Large intestine (tissue), 3 donors: Measurements from ENCODE around the gene DDHD1. TPM values are rescaled to one million over a fixed set of nuclear protein-coding genes. Genes with fewer than 3 reads are reported as not detected.
"Not testable (repeated sequence)": the region's sequence is repeated elsewhere in the genome, so short reads cannot be mapped to it uniquely, and the experiment has no call there.

ENCODE experiments used
- DNase-seq, 2 donors: peaks; one replicate each; pipeline versions ENCODE4 v3.0.0 to v3.0.0-alpha.2; 2013
- H3K27ac ChIP-seq: one replicate; pipeline ENCODE4 v1.5.1; 2013; ENCODE audit warnings: low read length
- H3K27me3 ChIP-seq: 2 replicates; pipeline ENCODE4 v1.6.1; 2013; ENCODE audit warnings: low read length; ENCODE audit not compliant: control insufficient read depth, insufficient read depth
- H3K36me3 ChIP-seq: 2 replicates; pipeline ENCODE4 v1.6.1; 2013; ENCODE audit warnings: low read length; ENCODE audit not compliant: control insufficient read depth, insufficient read depth
- H3K4me1 ChIP-seq: one replicate; pipeline ENCODE4 v1.6.1; 2013; ENCODE audit warnings: low read length; ENCODE audit not compliant: control insufficient read depth, insufficient read depth
- H3K4me3 ChIP-seq: one replicate; pipeline ENCODE4 v1.5.1; 2013; ENCODE audit warnings: low read length
- H3K9me3 ChIP-seq: one replicate; pipeline ENCODE4 v1.6.1; 2013; ENCODE audit warnings: mild to moderate bottlenecking, low read depth, low read length, moderate library complexity; ENCODE audit not compliant: control insufficient read depth
- WGBS: methylation state at CpG from one replicate; pipeline ENCODE4 v1.1.5; 2013; ENCODE audit warnings: low lambda C conversion rate; ENCODE audit not compliant: insufficient coverage; 5-methylcytosine and 5-hydroxymethylcytosine counted together
- polyA plus RNA-seq: library from polyadenylated mRNA; unstranded; fragments of 120-200 nt; gene quantifications from one replicate; pipeline ENCODE4 v1.2.1, GENCODE V29; 2013

DDHD1 gene
- polyA plus RNA-seq, 1 donor, result 10.2 TPM

- not testable (repeated sequence) for H3K4me3 ChIP-seq, H3K4me1 ChIP-seq, H3K9me3 ChIP-seq, H3K27ac ChIP-seq, DNase-seq, H3K27me3 ChIP-seq, H3K36me3 ChIP-seq
- WGBS, result no CpG with 5 or more reads among the region's 10 CpGs
Observed at GRCh38 chr14:53130491-53130890, 22.6 kb downstream of the DDHD1 start.

DNA sequence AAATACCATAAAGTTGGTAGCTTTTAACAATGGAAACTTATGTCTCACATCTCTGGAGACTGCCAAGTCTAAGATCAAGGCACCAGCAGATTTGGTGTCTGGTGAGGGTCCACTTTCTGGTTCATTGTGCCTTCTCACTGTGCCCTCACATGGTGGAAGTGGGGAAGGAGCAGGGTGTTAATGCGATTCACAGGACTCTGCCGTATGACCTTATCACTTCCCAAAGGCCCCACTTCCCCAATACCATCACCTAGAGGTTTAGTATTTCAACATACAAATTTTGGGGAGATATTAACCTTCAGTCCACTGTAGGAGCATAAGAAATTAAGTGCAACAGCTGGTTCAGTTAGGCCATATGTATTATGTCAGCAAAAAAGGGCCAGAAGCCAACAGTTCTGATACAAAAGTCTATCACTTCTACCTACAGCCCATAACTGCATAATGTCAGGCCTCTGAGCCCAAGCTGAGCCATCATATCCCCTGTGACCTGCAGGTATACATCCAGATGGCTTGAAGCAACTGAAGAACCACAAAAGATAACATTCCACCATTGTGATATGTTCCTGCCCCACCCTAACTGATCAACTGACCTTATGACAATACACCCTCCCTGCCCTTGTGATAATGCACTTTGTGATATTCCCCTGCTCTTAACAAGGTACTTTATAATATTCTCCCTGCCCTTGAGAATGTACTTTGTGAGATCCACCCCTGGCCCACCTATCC is 24.7 kb downstream of the DDHD1 start:
- no CpG with 5 or more reads among the region's 2 CpGs for WGBS
- peaks cover 5% of the 10 kb centered on the region for H3K9me3 ChIP-seq

DNA sequence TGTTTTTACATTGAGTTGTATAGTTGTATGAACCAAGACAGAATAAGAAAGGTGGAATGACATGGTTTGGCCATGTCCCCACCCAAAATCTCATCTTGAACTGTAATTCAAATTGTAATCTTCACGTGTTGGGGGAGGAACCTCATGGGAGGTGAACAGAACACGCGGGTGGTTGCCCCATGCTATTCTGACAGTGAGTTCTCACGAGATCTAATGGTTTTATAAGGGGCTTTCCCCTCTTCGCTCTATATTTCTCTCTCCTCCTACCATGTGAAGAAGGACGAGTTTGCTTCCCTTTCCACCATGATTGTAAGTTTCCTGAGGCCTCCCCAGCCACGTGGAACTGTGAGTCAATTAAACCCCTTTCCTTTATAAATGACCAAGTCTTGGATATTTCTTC is 25.3 kb downstream of the DDHD1 start:
- Histone ChIP-seq H3K27ac (no peak overlapping the region), H3K9me3 (peaks cover 5% of the 10 kb centered on the region), H3K4me3 (no peak overlapping the region), H3K36me3 (no peaks in the 10 kb centered on the region), H3K27me3 (no peaks in the 10 kb centered on the region), H3K4me1 (no peaks in the 10 kb centered on the region)
- WGBS, result 83% methylated on average over 1 of the region's 7 CpGs
- DNase-seq, result no peak

More for the DNA sequence above, 24.7 kb downstream of the DDHD1 start:
- Histone ChIP-seq H3K4me3 (no peak overlapping the region), H3K4me1 (no peaks in the 10 kb centered on the region), H3K27ac (no peak overlapping the region), H3K27me3 (no peaks in the 10 kb centered on the region), H3K36me3 (no peaks in the 10 kb centered on the region)
- no peak for DNase-seq

GRCh38 chr14:53127151-53127550 is 26.0 kb downstream of the DDHD1 start:
- Histone ChIP-seq H3K36me3 (no peaks in the 10 kb centered on the region), H3K4me3 (no peak overlapping the region), H3K4me1 (no peaks in the 10 kb centered on the region), H3K27ac (no peak overlapping the region), H3K9me3 (peaks cover 5% of the 10 kb centered on the region), H3K27me3 (no peaks in the 10 kb centered on the region)
- no CpG with 5 or more reads among the region's 1 CpG for WGBS
- DNase-seq, result no peak

- H3K27me3 ChIP-seq, result no peaks in the 10 kb centered on the region
- peaks cover 5% of the 10 kb centered on the region for H3K9me3 ChIP-seq
- H3K36me3 ChIP-seq, result no peaks in the 10 kb centered on the region
- no peak overlapping the region for H3K27ac ChIP-seq
- WGBS, result 56% methylated on average over 6 of the region's 6 CpGs
- DNase-seq, result no peak
- H3K4me1 ChIP-seq, result no peaks in the 10 kb centered on the region
- H3K4me3 ChIP-seq, result no peak overlapping the region
Observed at GRCh38 chr14:53126731-53127130, 26.4 kb downstream of the DDHD1 start.

DNA sequence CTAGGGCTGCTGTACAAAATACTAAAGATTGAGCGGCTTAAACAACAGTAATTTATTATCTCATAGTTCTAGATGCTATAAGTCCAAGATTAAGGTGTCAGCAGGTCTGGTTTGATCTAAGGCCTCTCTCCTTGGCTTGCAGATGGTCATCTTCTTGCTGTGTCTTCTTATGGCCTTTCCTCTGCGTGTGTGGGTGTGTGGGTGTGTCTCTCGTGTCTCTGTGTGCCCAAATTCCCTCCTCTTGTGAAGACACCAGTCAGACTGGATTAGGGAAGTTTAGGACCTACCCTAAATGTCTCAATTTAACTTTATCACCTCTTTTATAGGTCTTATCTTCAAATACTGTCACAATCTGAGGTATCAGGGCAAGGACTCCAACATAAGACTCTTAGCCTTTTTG is 28.3 kb downstream of the DDHD1 start:
- no peaks in the 10 kb centered on the region for H3K27me3 ChIP-seq
- H3K4me1 ChIP-seq, result no peaks in the 10 kb centered on the region
- no peak for DNase-seq
- WGBS, result no CpG with 5 or more reads among the region's 3 CpGs
- no peaks in the 10 kb centered on the region for H3K9me3 ChIP-seq
- no peak overlapping the region for H3K27ac ChIP-seq
- no peak overlapping the region for H3K4me3 ChIP-seq
- no peaks in the 10 kb centered on the region for H3K36me3 ChIP-seq

DNA sequence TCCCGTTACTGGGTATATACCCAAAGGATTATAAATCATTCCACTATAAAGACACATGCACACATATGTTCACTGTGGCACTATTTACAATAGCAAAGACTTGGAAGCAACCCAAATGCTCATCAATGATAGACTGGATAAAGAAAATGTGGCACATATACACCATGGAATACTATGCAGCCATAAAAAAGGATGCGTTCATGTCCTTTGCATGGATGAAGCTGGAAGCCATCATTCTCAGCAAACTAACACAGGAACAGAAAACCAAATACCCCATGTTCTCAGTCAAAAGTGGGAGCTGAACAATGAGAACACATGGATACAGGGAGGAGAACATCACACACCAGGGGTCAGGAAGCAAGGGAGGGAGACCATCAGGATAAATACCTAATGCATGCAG is 31.7 kb downstream of the DDHD1 start:
- WGBS, result no CpG with 5 or more reads among the region's 2 CpGs
- H3K4me1 ChIP-seq, H3K27me3 ChIP-seq, H3K27ac ChIP-seq, DNase-seq, H3K4me3 ChIP-seq, H3K9me3 ChIP-seq, H3K36me3 ChIP-seq: not testable (repeated sequence)

GRCh38 chr14:53117479-53117878 is 35.6 kb downstream of the DDHD1 start:
- H3K36me3 ChIP-seq, H3K27ac ChIP-seq, H3K4me1 ChIP-seq, H3K4me3 ChIP-seq, H3K9me3 ChIP-seq, DNase-seq, H3K27me3 ChIP-seq: not testable (repeated sequence)
- WGBS, result 100% methylated on average over 1 of the region's 4 CpGs

GRCh38 chr14:53113989-53114388 is 39.1 kb downstream of the DDHD1 start:
- no peak for DNase-seq
- Histone ChIP-seq H3K27ac (no peak overlapping the region), H3K27me3 (no peaks in the 10 kb centered on the region), H3K36me3 (no peaks in the 10 kb centered on the region), H3K9me3 (peaks cover under 1% of the 10 kb centered on the region), H3K4me3 (no peak overlapping the region), H3K4me1 (no peaks in the 10 kb centered on the region)
- WGBS, result no CpG with 5 or more reads among the region's 10 CpGs

GRCh38 chr14:53110096-53110495 is 43.0 kb downstream of the DDHD1 start:
- Histone ChIP-seq H3K27me3 (no peaks in the 10 kb centered on the region), H3K9me3 (peaks cover 4% of the 10 kb centered on the region), H3K4me3 (no peak overlapping the region), H3K36me3 (no peaks in the 10 kb centered on the region), H3K27ac (no peak overlapping the region), H3K4me1 (no peaks in the 10 kb centered on the region)
- DNase-seq, result no peak
- WGBS, result 89% methylated on average over 1 of the region's 1 CpG
